ENCODE results near the gene ZFHX3.

GRCh38 chr16:73064994-73065545, 17.1 kb upstream of the ZFHX3 start:
- no peak for TF ChIP-seq EZH2 (IDR thresholded peaks at IDR 0.05; ENCODE audit: insufficient read depth, poor library complexity, severe bottlenecking)
- no peak for TF ChIP-seq EZH2phosphoT487 (IDR thresholded peaks at IDR 0.05; ENCODE audit: insufficient read depth, low read depth)

Data from GM23248 (cell line).